HEK293 (cell line): ENCODE measurements around the gene MARCHF5.
A peak's percentile ranks its signal among the peaks of the same experiment; 100 is the strongest.

Source experiments
- HOXC10 ChIP-seq: sonication (generic); formaldehyde crosslinking; IDR thresholded peaks from 2 replicates; pipeline ENCODE4 v1.8.1; 2023; ENCODE audit warnings: mild to moderate bottlenecking, missing genetic modification reagents
- KLF9 ChIP-seq: fragments of 450-650 bp; formaldehyde crosslinking; IDR thresholded peaks from 2 replicates; pipeline ENCODE4 v1.5.1; 2016; ENCODE audit warnings: missing biosample characterization, missing genetic modification characterization, low read depth
- MYNN ChIP-seq: fragments of 450-650 bp; formaldehyde crosslinking; IDR thresholded peaks from 2 replicates; pipeline ENCODE4 v1.5.1; 2016; ENCODE audit warnings: missing biosample characterization, missing genetic modification characterization, borderline replicate concordance
- OVOL3 ChIP-seq: fragments of 450-650 bp; formaldehyde crosslinking; IDR thresholded peaks from 2 replicates; pipeline ENCODE4 v1.5.1; 2016; ENCODE audit warnings: missing biosample characterization, missing genetic modification characterization
- PRDM1 ChIP-seq: fragments of 450-650 bp; formaldehyde crosslinking; IDR thresholded peaks from 2 replicates; pipeline ENCODE4; 2016; ENCODE audit warnings: missing biosample characterization, missing genetic modification characterization
- RBAK ChIP-seq: fragments of 450-650 bp; formaldehyde crosslinking; IDR thresholded peaks from 2 replicates; pipeline ENCODE4 v1.5.1; 2016; ENCODE audit warnings: missing biosample characterization, missing genetic modification characterization
- SP3 ChIP-seq: fragments of 450-650 bp; formaldehyde crosslinking; IDR thresholded peaks from 2 replicates; pipeline ENCODE4 v1.5.1; 2016; ENCODE audit warnings: missing biosample characterization, missing genetic modification characterization
- WT1 ChIP-seq: fragments of 450-650 bp; formaldehyde crosslinking; IDR thresholded peaks from 2 replicates; pipeline ENCODE4 v1.5.1; 2016; ENCODE audit warnings: missing biosample characterization, missing genetic modification characterization
- ZBTB1 ChIP-seq: fragments of 450-650 bp; formaldehyde crosslinking; IDR thresholded peaks from 2 replicates; pipeline ENCODE4 v1.5.1; 2016; ENCODE audit warnings: missing biosample characterization, missing genetic modification characterization
- ZBTB7A ChIP-seq: fragments of 450-650 bp; formaldehyde crosslinking; IDR thresholded peaks from 2 replicates; pipeline ENCODE4 v1.5.1; 2016; ENCODE audit warnings: low read depth, missing biosample characterization, missing genetic modification characterization
- ZNF140 ChIP-seq: fragments of 450-650 bp; formaldehyde crosslinking; IDR thresholded peaks from 2 replicates; pipeline ENCODE4 v1.5.1; 2016; ENCODE audit warnings: missing biosample characterization, missing genetic modification characterization
- ZNF19 ChIP-seq: fragments of 450-650 bp; formaldehyde crosslinking; IDR thresholded peaks from 2 replicates; pipeline ENCODE4; 2016; ENCODE audit warnings: missing biosample characterization, missing genetic modification characterization, low read depth
- ZNF221 ChIP-seq: fragments of 450-650 bp; formaldehyde crosslinking; IDR thresholded peaks from 2 replicates; pipeline ENCODE4 v1.5.1; 2017; ENCODE audit warnings: missing biosample characterization, missing genetic modification characterization, borderline replicate concordance
- ZNF433 ChIP-seq: fragments of 450-650 bp; formaldehyde crosslinking; IDR thresholded peaks from 2 replicates; pipeline ENCODE4 v1.5.1; 2016; ENCODE audit warnings: missing biosample characterization, missing genetic modification characterization, low read depth
- ZNF510 ChIP-seq: fragments of 450-650 bp; formaldehyde crosslinking; IDR thresholded peaks from 2 replicates; pipeline ENCODE4 v1.5.1; 2018; ENCODE audit warnings: mild to moderate bottlenecking, missing genetic modification characterization, missing biosample characterization; ENCODE audit not compliant: insufficient replicate concordance
- ZNF521 ChIP-seq: fragments of 450-650 bp; formaldehyde crosslinking; IDR thresholded peaks from 2 replicates; pipeline ENCODE4 v1.5.1; 2017; ENCODE audit warnings: missing biosample characterization, mild to moderate bottlenecking, missing genetic modification characterization
- ZNF624 ChIP-seq: fragments of 450-650 bp; formaldehyde crosslinking; IDR thresholded peaks from 2 replicates; pipeline ENCODE4 v1.5.1; 2017; ENCODE audit warnings: missing biosample characterization, missing genetic modification characterization
- ZNF626 ChIP-seq: fragments of 450-650 bp; sonication (Bioruptor Pico); formaldehyde crosslinking; IDR thresholded peaks from 2 replicates; pipeline ENCODE4 v1.5.1; 2018; ENCODE audit warnings: missing biosample characterization, missing genetic modification characterization, inconsistent platforms
- TF ChIP-seq, protein P1 (sequence below): fragments of 450-650 bp; formaldehyde crosslinking; IDR thresholded peaks from 2 replicates; pipeline ENCODE4 v1.5.1; 2016; ENCODE audit warnings: missing biosample characterization, missing genetic modification characterization
- TF ChIP-seq, protein P2 (sequence below): fragments of 450-650 bp; formaldehyde crosslinking; IDR thresholded peaks from 2 replicates; pipeline ENCODE4 v1.5.1; 2017; ENCODE audit warnings: missing biosample characterization, missing genetic modification characterization
- TF ChIP-seq, protein P3 (sequence below): fragments of 450-650 bp; formaldehyde crosslinking; IDR thresholded peaks from 2 replicates; pipeline ENCODE4 v1.5.1; 2016; ENCODE audit warnings: missing biosample characterization, missing genetic modification characterization, borderline replicate concordance
- TF ChIP-seq, protein P4 (sequence below): fragments of 450-650 bp; formaldehyde crosslinking; IDR thresholded peaks from 2 replicates; pipeline ENCODE4 v1.5.1; 2016; ENCODE audit warnings: missing biosample characterization, missing genetic modification characterization
- TF ChIP-seq, protein P5 (sequence below): sonication (generic); formaldehyde crosslinking; IDR thresholded peaks from 2 replicates; pipeline ENCODE4 v1.8.1; 2022; ENCODE audit warnings: mild to moderate bottlenecking, moderate library complexity, missing genetic modification reagents

Gene MARCHF5

DNA sequence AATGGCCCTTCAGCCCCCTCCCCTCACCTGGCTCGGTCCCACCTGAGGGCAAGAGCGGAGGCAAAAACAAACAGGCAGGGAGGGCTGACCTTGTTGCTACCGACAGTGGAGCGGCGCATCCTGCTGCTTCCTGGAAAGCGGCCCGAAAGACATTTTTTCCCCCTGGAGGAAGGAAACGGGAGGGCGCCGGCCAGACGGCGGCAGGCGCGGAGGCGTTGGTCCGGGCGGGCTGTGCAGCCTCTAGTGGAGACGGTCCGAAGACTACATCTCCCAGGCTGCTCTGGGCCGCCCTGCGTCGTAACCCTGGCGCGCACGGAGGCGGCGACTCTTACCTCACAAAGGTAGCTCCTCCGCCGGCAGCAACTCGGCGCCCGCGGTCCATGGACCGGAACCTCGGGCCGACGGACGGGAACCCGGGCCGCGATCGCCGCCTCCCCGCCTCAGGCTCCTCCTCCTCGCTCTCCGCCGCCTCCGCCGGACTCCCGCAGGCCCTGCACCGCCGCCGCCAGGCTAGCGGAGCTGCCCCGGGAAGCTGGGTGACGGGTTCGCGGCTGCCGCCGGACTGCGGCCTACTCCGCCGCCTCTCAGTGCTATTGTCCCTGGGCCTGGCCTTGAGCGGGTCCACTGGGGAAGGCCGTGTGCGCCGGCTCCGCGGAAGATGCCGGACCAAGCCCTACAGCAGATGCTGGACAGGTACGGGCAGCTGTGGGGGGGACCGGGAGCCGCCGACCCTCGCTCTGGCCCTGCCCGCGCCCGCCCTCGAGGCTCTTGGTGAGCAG is at the start of gene MARCHF5, which contains the start of gene CPEB3 (continued):
- TF ChIP-seq, protein P1, sequence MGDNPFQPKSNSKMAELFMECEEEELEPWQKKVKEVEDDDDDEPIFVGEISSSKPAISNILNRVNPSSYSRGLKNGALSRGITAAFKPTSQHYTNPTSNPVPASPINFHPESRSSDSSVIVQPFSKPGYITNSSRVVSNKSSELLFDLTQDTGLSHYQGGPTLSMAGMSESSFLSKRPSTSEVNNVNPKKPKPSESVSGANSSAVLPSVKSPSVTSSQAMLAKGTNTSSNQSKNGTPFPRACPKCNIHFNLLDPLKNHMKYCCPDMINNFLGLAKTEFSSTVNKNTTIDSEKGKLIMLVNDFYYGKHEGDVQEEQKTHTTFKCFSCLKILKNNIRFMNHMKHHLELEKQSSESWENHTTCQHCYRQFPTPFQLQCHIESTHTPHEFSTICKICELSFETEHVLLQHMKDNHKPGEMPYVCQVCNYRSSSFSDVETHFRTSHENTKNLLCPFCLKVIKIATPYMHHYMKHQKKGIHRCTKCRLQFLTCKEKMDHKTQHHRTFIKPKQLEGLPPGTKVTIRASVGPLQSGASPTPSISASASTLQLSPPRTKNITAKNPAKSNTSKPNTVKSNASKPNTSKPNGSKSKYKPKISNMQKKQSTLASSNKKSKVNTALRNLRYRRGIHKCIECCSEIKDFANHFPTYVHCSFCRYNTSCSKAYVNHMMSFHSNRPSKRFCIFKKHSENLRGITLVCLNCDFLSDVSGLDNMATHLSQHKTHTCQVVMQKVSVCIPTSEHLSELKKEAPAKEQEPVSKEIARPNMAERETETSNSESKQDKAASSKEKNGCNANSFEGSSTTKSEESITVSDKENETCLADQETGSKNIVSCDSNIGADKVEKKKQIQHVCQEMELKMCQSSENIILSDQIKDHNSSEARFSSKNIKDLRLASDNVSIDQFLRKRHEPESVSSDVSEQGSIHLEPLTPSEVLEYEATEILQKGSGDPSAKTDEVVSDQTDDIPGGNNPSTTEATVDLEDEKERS (tag by site-specific recombination) = no peak
- TF ChIP-seq, protein P2, sequence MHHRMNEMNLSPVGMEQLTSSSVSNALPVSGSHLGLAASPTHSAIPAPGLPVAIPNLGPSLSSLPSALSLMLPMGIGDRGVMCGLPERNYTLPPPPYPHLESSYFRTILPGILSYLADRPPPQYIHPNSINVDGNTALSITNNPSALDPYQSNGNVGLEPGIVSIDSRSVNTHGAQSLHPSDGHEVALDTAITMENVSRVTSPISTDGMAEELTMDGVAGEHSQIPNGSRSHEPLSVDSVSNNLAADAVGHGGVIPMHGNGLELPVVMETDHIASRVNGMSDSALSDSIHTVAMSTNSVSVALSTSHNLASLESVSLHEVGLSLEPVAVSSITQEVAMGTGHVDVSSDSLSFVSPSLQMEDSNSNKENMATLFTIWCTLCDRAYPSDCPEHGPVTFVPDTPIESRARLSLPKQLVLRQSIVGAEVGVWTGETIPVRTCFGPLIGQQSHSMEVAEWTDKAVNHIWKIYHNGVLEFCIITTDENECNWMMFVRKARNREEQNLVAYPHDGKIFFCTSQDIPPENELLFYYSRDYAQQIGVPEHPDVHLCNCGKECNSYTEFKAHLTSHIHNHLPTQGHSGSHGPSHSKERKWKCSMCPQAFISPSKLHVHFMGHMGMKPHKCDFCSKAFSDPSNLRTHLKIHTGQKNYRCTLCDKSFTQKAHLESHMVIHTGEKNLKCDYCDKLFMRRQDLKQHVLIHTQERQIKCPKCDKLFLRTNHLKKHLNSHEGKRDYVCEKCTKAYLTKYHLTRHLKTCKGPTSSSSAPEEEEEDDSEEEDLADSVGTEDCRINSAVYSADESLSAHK (tag by site-specific recombination) = no peak
- TF ChIP-seq, protein P3, sequence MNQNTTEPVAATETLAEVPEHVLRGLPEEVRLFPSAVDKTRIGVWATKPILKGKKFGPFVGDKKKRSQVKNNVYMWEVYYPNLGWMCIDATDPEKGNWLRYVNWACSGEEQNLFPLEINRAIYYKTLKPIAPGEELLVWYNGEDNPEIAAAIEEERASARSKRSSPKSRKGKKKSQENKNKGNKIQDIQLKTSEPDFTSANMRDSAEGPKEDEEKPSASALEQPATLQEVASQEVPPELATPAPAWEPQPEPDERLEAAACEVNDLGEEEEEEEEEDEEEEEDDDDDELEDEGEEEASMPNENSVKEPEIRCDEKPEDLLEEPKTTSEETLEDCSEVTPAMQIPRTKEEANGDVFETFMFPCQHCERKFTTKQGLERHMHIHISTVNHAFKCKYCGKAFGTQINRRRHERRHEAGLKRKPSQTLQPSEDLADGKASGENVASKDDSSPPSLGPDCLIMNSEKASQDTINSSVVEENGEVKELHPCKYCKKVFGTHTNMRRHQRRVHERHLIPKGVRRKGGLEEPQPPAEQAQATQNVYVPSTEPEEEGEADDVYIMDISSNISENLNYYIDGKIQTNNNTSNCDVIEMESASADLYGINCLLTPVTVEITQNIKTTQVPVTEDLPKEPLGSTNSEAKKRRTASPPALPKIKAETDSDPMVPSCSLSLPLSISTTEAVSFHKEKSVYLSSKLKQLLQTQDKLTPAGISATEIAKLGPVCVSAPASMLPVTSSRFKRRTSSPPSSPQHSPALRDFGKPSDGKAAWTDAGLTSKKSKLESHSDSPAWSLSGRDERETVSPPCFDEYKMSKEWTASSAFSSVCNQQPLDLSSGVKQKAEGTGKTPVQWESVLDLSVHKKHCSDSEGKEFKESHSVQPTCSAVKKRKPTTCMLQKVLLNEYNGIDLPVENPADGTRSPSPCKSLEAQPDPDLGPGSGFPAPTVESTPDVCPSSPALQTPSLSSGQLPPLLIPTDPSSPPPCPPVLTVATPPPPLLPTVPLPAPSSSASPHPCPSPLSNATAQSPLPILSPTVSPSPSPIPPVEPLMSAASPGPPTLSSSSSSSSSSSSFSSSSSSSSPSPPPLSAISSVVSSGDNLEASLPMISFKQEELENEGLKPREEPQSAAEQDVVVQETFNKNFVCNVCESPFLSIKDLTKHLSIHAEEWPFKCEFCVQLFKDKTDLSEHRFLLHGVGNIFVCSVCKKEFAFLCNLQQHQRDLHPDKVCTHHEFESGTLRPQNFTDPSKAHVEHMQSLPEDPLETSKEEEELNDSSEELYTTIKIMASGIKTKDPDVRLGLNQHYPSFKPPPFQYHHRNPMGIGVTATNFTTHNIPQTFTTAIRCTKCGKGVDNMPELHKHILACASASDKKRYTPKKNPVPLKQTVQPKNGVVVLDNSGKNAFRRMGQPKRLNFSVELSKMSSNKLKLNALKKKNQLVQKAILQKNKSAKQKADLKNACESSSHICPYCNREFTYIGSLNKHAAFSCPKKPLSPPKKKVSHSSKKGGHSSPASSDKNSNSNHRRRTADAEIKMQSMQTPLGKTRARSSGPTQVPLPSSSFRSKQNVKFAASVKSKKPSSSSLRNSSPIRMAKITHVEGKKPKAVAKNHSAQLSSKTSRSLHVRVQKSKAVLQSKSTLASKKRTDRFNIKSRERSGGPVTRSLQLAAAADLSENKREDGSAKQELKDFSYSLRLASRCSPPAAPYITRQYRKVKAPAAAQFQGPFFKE (tag by site-specific recombination) = no peak
- TF ChIP-seq ZNF433 (tag by site-specific recombination) (no peak), ZNF521 (tag by site-specific recombination) (no peak), ZNF140 (no peak), HOXC10 (CRISPR knock-in tag) (no peak), ZBTB1 (tag by site-specific recombination) (no peak), ZNF626 (tag by site-specific recombination) (no peak), MYNN (tag by site-specific recombination) (peak; percentile 87), ZNF19 (tag by site-specific recombination) (no peak), ZNF221 (tag by site-specific recombination) (no peak), WT1 (no peak), ZNF624 (tag by site-specific recombination) (no peak), ZBTB7A (tag by site-specific recombination) (no peak; the same call in 1 of the 2 replicates), PRDM1 (tag by site-specific recombination) (no peak), ZNF510 (tag by site-specific recombination) (no peak), OVOL3 (no peak), KLF9 (tag by site-specific recombination) (no peak; the same call in 1 of the 2 replicates), RBAK (tag by site-specific recombination) (no peak), SP3 (tag by site-specific recombination) (peak; percentile 89)
- TF ChIP-seq, protein P4, sequence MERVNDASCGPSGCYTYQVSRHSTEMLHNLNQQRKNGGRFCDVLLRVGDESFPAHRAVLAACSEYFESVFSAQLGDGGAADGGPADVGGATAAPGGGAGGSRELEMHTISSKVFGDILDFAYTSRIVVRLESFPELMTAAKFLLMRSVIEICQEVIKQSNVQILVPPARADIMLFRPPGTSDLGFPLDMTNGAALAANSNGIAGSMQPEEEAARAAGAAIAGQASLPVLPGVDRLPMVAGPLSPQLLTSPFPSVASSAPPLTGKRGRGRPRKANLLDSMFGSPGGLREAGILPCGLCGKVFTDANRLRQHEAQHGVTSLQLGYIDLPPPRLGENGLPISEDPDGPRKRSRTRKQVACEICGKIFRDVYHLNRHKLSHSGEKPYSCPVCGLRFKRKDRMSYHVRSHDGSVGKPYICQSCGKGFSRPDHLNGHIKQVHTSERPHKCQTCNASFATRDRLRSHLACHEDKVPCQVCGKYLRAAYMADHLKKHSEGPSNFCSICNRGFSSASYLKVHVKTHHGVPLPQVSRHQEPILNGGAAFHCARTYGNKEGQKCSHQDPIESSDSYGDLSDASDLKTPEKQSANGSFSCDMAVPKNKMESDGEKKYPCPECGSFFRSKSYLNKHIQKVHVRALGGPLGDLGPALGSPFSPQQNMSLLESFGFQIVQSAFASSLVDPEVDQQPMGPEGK = peak; percentile 56
- TF ChIP-seq, protein P5, sequence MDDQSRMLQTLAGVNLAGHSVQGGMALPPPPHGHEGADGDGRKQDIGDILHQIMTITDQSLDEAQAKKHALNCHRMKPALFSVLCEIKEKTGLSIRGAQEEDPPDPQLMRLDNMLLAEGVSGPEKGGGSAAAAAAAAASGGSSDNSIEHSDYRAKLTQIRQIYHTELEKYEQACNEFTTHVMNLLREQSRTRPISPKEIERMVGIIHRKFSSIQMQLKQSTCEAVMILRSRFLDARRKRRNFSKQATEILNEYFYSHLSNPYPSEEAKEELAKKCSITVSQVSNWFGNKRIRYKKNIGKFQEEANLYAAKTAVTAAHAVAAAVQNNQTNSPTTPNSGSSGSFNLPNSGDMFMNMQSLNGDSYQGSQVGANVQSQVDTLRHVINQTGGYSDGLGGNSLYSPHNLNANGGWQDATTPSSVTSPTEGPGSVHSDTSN (CRISPR knock-in tag) = 0 out of 2 replicates have a peak, but pooled peaks have one; percentile 37
